ENCODE data around the gene TENM3. TPM values are rescaled to one million over a fixed set of nuclear protein-coding genes. Genes with fewer than 3 reads are reported as not detected.

TENM3 gene
- polyA plus RNA-seq, 1 experiment: 9.2 TPM

GRCh38 chr4:182208526-182209050 lies 34.6 kb upstream of the TENM3 start:
- no peak for DNase-seq (ENCODE audit: low read depth)
- ChIA-PET CTCF (no interaction called here), POLR2A (no interaction called here)

GRCh38 chr4:182212211-182212761 lies 30.9 kb upstream of the TENM3 start:
- H3K36me3 ChIP-seq (ENCODE audit: control insufficient read depth, insufficient read depth, low read length): no peaks in the 10 kb centered on the region
- TF ChIP-seq, protein P1, sequence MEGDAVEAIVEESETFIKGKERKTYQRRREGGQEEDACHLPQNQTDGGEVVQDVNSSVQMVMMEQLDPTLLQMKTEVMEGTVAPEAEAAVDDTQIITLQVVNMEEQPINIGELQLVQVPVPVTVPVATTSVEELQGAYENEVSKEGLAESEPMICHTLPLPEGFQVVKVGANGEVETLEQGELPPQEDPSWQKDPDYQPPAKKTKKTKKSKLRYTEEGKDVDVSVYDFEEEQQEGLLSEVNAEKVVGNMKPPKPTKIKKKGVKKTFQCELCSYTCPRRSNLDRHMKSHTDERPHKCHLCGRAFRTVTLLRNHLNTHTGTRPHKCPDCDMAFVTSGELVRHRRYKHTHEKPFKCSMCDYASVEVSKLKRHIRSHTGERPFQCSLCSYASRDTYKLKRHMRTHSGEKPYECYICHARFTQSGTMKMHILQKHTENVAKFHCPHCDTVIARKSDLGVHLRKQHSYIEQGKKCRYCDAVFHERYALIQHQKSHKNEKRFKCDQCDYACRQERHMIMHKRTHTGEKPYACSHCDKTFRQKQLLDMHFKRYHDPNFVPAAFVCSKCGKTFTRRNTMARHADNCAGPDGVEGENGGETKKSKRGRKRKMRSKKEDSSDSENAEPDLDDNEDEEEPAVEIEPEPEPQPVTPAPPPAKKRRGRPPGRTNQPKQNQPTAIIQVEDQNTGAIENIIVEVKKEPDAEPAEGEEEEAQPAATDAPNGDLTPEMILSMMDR (IDR thresholded peaks at IDR 0.05; ENCODE audit: insufficient read depth, low read depth, low read length): no peak
- CTCF ChIA-PET: interaction anchor here (0.6 to 0.9 kb wide), 3 partner anchors 123 to 590 kb away, joined by 3 read pairs; no protein-coding TSS in a partner anchor
- no peaks in the 10 kb centered on the region for H3K27me3 ChIP-seq (ENCODE audit: control insufficient read depth, insufficient read depth, low read length)
- POLR2A ChIA-PET: interaction anchor here (0.5 kb wide), 1 partner anchor 18 kb away, joined by 5 read pairs; no protein-coding TSS in a partner anchor
- no peak overlapping the region for H3K4me3 ChIP-seq (ENCODE audit: low read depth, low read length)
- peak; percentile 46 for DNase-seq (ENCODE audit: low read depth)

More at GRCh38 chr4:182208526-182209050, 34.6 kb upstream of the TENM3 start:
- H3K36me3 ChIP-seq (ENCODE audit: control insufficient read depth, insufficient read depth, low read length): no peaks in the 10 kb centered on the region
- no peak overlapping the region for H3K4me3 ChIP-seq (ENCODE audit: low read depth, low read length)
- H3K27me3 ChIP-seq (ENCODE audit: control insufficient read depth, insufficient read depth, low read length): no peaks in the 10 kb centered on the region
- TF ChIP-seq, protein P1 (IDR thresholded peaks at IDR 0.05; ENCODE audit: insufficient read depth, low read depth, low read length): no peak

GRCh38 chr4:182213004-182213403 lies 30.2 kb upstream of the TENM3 start:
- TF ChIP-seq, protein P1 (IDR thresholded peaks at IDR 0.05; ENCODE audit: insufficient read depth, low read depth, low read length): no peak
- POLR2A ChIA-PET: interaction anchor here (0.5 kb wide), 1 partner anchor 17 kb away, joined by 5 read pairs; no protein-coding TSS in a partner anchor
- CTCF ChIA-PET: interaction anchor here (0.6 to 0.7 kb wide), 2 partner anchors 18 to 589 kb away, joined by 3 read pairs; no protein-coding TSS in a partner anchor
- DNase-seq (ENCODE audit: low read depth): no peak
- H3K27me3 ChIP-seq (ENCODE audit: control insufficient read depth, insufficient read depth, low read length): no peaks in the 10 kb centered on the region
- H3K36me3 ChIP-seq (ENCODE audit: control insufficient read depth, insufficient read depth, low read length): no peaks in the 10 kb centered on the region
- no peak overlapping the region for H3K4me3 ChIP-seq (ENCODE audit: low read depth, low read length)

GRCh38 chr4:182215148-182215547 lies 28.1 kb upstream of the TENM3 start:
- CTCF ChIA-PET: no interaction called here
- no peak overlapping the region for H3K4me3 ChIP-seq (ENCODE audit: low read depth, low read length)
- no peaks in the 10 kb centered on the region for H3K36me3 ChIP-seq (ENCODE audit: control insufficient read depth, insufficient read depth, low read length)
- TF ChIP-seq, protein P1 (IDR thresholded peaks at IDR 0.05; ENCODE audit: insufficient read depth, low read depth, low read length): no peak
- DNase-seq (ENCODE audit: low read depth): no peak
- H3K27me3 ChIP-seq (ENCODE audit: control insufficient read depth, insufficient read depth, low read length): no peaks in the 10 kb centered on the region
- POLR2A ChIA-PET: no interaction called here

DNA sequence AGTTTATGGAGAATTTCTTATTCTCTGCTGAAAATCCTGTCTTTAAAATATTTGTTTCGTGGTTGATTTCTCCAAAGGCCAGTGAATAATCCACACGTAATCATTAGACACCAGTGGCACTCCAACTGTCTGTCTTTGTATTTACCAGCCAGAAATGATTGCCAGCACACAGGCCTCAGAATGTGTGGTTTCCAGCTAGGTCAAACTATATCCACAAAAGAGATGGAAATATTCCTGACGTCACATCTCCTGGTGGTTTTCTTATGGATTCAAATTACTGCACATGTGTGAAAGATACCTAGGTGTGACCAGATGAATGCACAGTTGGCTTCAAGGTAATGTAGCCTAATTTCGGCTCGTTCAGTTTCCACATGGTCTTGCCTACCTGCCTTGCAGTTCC lies 27.2 kb upstream of the TENM3 start:
- no peak for DNase-seq (ENCODE audit: low read depth)
- H3K36me3 ChIP-seq (ENCODE audit: control insufficient read depth, insufficient read depth, low read length): no peaks in the 10 kb centered on the region
- H3K27me3 ChIP-seq (ENCODE audit: control insufficient read depth, insufficient read depth, low read length): no peaks in the 10 kb centered on the region
- POLR2A ChIA-PET: no interaction called here
- H3K4me3 ChIP-seq (ENCODE audit: low read depth, low read length): no peak overlapping the region
- TF ChIP-seq, protein P1 (IDR thresholded peaks at IDR 0.05; ENCODE audit: insufficient read depth, low read depth, low read length): no peak
- CTCF ChIA-PET: no interaction called here

All from BJ (cell line).